HG03571 (cell line): Measurements from ENCODE around the gene APOO.
"Not testable (repeated sequence)": the region's sequence is repeated elsewhere in the genome, so short reads cannot be mapped to it uniquely, and the experiment has no call there.

Experiments used
- ATAC-seq: cut with Tn5 transposase; IDR thresholded peaks from one replicate; pipeline ENCODE4 v1.9.1; 2021; ENCODE audit not compliant: unreplicated experiment

APOO gene

DNA sequence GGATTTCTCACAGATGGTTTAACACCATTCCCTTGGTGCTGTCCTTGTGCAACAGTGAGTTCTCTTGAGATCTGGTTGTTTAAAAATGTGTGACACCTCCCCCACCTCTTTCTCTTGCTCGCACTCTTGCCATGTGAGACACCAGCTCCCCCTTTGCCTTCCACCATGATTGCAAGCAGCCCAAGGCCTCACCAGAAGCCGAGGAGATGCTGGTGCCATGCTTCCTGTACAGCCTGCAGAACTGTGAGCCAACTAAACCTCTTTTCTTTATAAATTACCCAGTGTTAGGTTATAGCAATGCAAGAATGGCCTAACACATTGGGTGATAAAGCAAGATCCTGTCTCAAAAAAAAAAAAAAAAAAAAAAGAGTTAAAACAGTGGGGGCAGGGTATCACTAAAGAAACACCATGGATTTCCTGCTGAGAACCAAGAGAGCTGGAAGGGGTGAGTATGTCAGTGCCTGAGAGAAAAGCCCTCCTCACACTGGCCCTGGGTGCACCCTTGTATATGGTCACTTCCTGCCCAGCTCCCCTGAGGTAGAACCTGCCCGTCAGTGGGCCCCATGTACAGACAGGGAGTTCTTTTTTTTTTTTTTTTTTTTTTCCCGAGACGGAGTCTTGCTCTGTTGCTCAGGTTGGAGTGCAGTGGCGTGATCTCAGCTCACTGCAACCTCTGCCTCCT lies 46.4 kb downstream of the APOO start:
- no peak for ATAC-seq

DNA sequence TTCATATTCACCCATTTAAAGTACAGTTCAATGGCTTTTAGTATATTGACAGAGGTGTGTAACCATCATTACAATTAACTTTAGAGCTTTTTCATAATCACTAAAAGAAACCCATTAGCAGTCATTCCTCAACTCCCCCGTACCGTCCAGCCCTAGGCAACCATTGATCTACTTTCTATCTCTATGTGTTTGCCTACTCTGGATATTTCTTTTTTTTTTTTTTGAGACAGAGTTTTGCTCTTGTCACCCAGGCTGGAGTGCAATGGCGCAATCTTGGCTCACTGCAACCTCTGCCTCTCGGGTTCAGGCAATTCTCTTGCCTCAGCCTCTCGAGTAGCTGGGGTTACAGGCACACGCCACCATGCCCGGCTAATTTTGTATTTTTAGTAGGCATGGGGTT lies 48.5 kb downstream of the APOO start:
- ATAC-seq: not testable (repeated sequence)

DNA sequence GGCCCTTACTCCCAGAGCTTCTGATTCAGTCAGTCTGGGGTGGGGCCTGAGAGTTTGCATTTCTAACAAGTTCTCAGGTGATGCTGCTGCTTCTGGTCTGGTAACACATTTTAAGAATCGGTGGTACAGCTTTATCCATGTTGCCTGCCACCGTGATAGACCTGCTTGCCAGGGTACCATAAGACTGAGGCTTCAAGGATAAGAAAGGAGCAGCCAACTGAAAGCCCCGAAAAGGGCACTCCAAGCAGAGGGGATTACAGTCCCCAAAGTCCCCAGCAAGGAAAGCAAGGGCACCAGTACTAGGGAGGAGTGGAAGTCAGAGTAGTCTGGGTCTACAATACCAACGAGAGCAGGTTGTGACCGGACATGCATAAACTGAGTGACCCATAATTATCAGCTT lies 49.8 kb downstream of the APOO start:
- no peak for ATAC-seq

DNA sequence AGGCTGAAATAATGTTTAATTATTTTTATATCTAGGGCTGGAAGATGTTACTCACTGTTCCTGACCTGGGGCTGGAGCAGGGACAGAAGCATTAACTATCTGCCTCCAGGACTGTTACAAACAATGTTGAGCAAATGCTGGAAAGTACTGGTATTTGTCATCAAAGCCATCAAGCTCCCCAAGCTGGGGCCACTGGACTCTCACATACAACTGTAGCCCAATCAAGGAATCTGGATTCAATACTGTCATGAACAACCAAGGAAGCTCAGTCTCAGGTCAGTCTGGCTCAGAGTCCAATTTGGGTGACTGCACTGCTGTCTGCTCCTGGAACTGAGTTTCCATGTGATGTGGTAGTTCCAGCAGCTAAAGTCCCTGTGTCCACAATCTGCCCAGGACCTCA lies 50.4 kb downstream of the APOO start:
- no peak for ATAC-seq

DNA sequence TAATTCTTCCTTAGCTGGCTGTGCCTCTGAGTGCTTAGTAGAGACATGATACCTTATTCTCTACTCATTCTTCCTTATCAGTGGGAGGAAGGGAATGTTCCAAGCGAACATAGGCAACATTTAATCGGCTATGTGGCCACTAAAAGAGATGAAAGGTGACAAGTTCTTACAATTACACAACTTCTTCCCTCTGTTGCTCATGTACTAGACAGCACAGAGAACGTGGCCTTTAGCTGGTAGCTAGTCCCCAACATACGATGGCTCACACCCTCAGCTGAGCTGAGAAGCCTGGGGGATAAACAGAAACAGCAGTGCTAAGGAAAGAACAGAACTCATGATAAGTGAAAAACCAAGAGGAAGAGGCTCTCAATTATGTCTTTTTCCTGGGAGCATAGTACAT lies 52.2 kb downstream of the APOO start:
- ATAC-seq: no peak

DNA sequence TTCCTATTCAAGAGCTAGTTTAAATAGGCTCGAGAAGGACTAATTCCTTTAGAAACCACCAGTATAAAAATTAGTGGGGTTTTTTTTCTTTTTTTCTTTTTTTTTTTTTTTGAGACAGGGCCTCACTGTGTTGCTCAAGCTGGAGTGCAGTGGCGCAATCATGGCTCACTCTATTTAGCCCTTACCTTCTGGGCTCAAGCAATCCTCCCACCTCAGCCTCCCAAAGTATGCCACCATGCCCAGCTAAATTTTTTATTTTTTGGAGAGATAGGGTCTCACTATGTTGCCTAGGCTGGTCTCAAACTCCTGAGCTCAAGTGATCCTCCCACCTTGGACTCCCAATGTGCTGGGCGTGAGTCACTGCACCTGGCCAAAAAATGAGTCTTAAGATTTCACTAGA lies 52.8 kb downstream of the APOO start:
- no peak for ATAC-seq

GRCh38 chrX:23854122-23854521 lies 53.6 kb downstream of the APOO start:
- no peak for ATAC-seq

GRCh38 chrX:23851544-23851943 lies 56.2 kb downstream of the APOO start:
- no peak for ATAC-seq

GRCh38 chrX:23849241-23849640 lies 58.5 kb downstream of the APOO start:
- no peak for ATAC-seq

DNA sequence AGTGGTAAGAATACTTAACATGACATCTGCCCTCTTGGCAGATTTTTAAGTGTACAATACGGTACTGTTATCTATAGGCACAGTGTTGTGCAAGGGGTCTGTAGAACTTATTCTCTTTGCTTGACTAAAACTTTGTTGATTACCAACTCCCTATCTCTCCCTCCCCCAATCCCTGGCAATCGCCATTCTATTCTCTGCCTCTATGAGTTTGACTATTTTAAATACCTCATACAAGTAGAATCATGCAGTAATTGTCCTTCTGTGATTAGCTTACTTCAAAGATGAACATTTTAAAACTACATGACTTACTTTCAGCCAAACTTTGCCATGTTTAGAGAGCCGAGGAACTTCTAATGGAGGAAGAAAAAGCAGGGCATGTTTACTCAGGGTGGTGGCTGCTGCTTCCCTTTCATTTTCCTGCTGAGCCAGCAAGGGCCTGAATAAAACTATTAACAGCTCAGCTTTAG lies 62.4 kb downstream of the APOO start:
- no peak for ATAC-seq

DNA sequence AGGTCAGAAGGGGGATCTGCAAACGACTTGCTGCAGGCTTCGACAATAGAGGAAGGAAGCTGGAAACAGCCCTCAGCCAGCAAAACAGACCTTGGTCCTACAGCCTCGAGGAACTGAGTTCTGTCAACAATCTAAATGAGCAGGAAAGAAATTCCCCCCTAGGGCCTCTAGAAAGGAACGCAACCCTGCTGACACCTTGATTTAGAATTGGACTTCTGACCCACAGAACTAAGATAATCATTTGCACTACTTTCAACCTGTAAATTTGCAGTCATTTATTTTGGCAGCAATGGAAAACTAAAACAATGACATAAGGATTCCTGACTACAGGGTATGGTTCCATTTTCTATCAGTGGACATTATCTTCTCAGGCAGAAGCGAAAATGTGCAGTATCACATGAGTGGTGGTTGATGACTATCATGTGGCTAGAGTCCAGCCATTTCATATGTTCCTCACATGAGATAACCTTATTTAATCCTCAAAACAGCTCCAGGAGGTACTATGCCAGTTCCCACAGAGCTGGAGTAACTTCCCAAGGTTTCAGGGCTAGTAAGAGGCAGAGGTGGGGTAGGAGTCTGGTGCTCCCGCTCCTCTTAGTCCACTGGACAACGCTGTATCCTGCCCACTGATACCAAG lies 63.1 kb downstream of the APOO start:
- ATAC-seq: no peak

- no peak for ATAC-seq
These were observed 65.8 kb downstream of the APOO start for GRCh38 chrX:23841847-23842522.

GRCh38 chrX:23840674-23841073 lies 67.1 kb downstream of the APOO start:
- no peak for ATAC-seq

DNA sequence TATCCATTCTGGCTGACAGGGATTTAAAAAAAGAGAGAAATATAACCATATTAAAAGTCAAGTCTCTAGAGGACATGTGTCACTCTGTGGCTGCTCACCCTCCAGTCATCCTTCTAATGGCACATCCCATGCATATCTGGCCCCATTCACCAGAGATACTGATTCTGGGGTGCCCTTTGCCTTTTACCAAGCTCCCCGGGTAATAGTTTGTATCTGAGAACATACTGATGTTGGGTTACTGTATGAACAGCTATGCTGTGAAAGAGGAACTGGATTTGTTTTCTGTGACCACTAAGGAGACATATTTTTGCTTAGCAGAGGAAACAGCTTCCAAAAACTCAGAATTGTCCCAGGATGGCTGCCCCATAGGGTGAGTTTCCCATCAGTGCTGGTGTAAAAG lies 68.8 kb downstream of the APOO start:
- no peak for ATAC-seq

DNA sequence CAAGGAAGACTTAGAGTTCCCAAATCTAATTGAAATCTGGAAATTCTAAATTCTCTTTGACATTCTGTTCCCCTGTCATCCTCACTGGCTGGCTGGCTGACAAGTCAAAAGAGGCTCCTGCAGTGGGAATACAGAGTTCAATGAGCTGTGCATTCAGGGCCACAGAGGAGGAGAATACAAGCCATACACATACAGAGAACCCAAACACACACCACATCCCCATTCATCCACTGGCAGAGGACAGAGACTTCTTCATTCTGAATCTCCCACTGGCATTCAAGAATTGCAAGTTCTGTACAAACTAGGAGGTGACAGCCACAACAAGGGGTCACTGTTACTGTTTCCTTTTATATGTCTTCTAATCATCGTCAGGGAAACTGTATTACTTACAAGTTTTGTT lies 75.0 kb downstream of the APOO start:
- ATAC-seq: no peak

- ATAC-seq: no peak
These were observed 78.9 kb downstream of the APOO start for GRCh38 chrX:23828881-23829280.

- ATAC-seq: no peak
These were observed 81.1 kb downstream of the APOO start for GRCh38 chrX:23826653-23827052.

DNA sequence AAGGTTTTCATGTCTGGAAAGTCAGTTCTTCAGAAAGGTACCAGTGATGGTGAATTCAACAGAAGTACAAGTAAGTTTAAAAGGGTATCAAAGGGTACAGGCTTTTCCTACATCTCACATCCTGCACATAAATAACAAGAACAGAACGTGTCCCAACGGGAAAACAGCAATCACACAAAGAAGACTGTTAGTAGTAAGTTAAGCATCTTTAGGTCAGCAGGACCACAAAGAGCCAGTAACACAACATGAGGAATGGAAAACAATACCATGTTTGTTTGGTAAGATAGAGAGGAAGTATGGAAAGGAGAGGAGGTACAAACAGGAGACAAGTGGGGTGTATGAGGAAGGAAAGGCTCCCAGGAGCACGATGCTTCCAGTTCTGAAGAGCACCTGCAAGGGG lies 81.5 kb downstream of the APOO start:
- no peak for ATAC-seq

DNA sequence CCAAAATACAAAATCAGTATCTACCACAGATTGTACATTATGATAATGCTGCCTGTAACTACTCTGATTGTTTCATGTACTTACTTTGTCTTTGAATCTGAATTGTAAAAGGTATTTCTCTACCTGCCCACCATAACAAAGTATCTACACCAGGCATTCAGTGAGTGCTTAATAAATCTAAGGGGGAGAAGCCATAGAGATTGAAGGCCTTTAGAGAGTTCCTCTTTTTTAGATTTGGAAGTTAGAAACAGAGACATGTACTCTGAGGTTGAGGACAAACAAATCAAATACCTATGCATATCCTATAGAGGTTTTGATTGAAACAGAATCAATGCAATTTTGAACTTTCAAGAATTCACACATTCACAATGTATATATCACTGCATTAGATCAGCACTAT lies 82.1 kb downstream of the APOO start:
- no peak for ATAC-seq

- no peak for ATAC-seq
These were observed 84.9 kb downstream of the APOO start for GRCh38 chrX:23822841-23823240.

DNA sequence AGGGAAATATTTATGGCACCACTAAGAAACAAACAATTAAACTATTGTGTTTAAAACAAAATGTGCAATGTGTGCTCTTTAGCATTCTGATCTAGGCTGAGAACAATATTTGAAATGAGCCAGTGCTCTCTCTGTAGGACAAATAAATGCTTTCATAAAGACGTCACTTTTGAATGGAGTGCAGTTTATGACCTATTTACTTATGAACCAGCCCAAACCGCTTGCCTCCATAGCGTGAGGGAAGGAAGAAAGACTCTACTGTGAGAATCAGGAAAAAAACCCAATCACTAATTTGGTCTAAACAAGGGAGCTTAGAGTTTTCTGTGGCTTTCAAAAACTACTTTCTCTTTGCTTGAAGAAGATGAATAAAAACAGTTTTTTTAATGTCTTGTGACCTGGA lies 85.3 kb downstream of the APOO start:
- ATAC-seq: no peak

- ATAC-seq: no peak
These were observed 85.9 kb downstream of the APOO start for GRCh38 chrX:23821847-23822246.
